Ishikawa (cell line): ENCODE results near the gene CDX1.

Experiments used
- CEBPB ChIP-seq: IDR thresholded peaks from 2 replicates; pipeline ENCODE4 v1.6.1; 2012
- CREB1 ChIP-seq: IDR thresholded peaks from 2 replicates; pipeline ENCODE4 v1.6.1; 2012; ENCODE audit warnings: low read depth
- EGR1 ChIP-seq: IDR thresholded peaks from 2 replicates; pipeline ENCODE4 v1.6.1; 2012
- EP300 ChIP-seq: IDR thresholded peaks from 2 replicates; pipeline ENCODE4 v1.6.1; 2012; ENCODE audit warnings: borderline replicate concordance
- FOXM1 ChIP-seq: IDR thresholded peaks from 2 replicates; pipeline ENCODE4 v1.6.1; 2012; ENCODE audit warnings: low read depth, borderline replicate concordance
- MAX ChIP-seq: IDR thresholded peaks from 2 replicates; pipeline ENCODE4 v1.6.1; 2012
- NFIC ChIP-seq: IDR thresholded peaks from 2 replicates; pipeline ENCODE4 v1.6.1; 2012
- RAD21 ChIP-seq: IDR thresholded peaks from 2 replicates; pipeline ENCODE4 v1.6.1; 2012; ENCODE audit warnings: low read depth
- REST ChIP-seq: IDR thresholded peaks from 2 replicates; pipeline ENCODE4 v1.6.1; 2012; ENCODE audit warnings: low read depth, mild to moderate bottlenecking
- TAF1 ChIP-seq: IDR thresholded peaks from 2 replicates; pipeline ENCODE4 v1.6.1; 2012; ENCODE audit warnings: low read depth, mild to moderate bottlenecking
- TCF12 ChIP-seq: IDR thresholded peaks from 2 replicates; pipeline ENCODE4 v1.6.1; 2012; ENCODE audit warnings: low read depth
- TEAD4 ChIP-seq: IDR thresholded peaks from 2 replicates; pipeline ENCODE4 v1.6.1; 2012
- USF1 ChIP-seq: IDR thresholded peaks from 2 replicates; pipeline ENCODE4 v1.6.1; 2012
- YY1 ChIP-seq: IDR thresholded peaks from 2 replicates; pipeline ENCODE4 v1.6.1; 2012; ENCODE audit warnings: low read depth
- ZBTB7A ChIP-seq: IDR thresholded peaks from 2 replicates; pipeline ENCODE4 v1.6.1; 2012; ENCODE audit warnings: low read depth

CDX1 gene

GRCh38 chr5:150176745-150177477 lies 10.3 kb downstream of the CDX1 start:
- TF ChIP-seq RAD21 = no peak
- TF ChIP-seq TAF1 = no peak
- no peak for TF ChIP-seq CEBPB
- no peak for TF ChIP-seq FOXM1
- no peak for TF ChIP-seq CREB1
- no peak for TF ChIP-seq EGR1
- TF ChIP-seq TEAD4 = no peak
- no peak for TF ChIP-seq USF1
- no peak for TF ChIP-seq MAX
- no peak for TF ChIP-seq NFIC
- no peak for TF ChIP-seq EP300
- TF ChIP-seq REST = no peak
- TF ChIP-seq TCF12 = no peak
- no peak for TF ChIP-seq YY1
- TF ChIP-seq ZBTB7A = no peak

GRCh38 chr5:150177721-150178120 lies 11.1 kb downstream of the CDX1 start:
- no peak for TF ChIP-seq REST
- TF ChIP-seq TEAD4 = no peak
- TF ChIP-seq CEBPB = no peak
- TF ChIP-seq CREB1 = no peak
- no peak for TF ChIP-seq EGR1
- TF ChIP-seq NFIC = no peak
- TF ChIP-seq TAF1 = no peak
- TF ChIP-seq FOXM1 = no peak
- no peak for TF ChIP-seq TCF12
- TF ChIP-seq MAX = no peak
- no peak for TF ChIP-seq USF1
- no peak for TF ChIP-seq ZBTB7A
- TF ChIP-seq EP300 = no peak

- TF ChIP-seq NFIC = no peak
- no peak for TF ChIP-seq TAF1
- no peak for TF ChIP-seq MAX
- TF ChIP-seq EP300 = no peak
- TF ChIP-seq CEBPB = no peak
- no peak for TF ChIP-seq EGR1
- no peak for TF ChIP-seq CREB1
- TF ChIP-seq YY1 = no peak
- TF ChIP-seq RAD21 = no peak
- TF ChIP-seq TEAD4 = no peak
- TF ChIP-seq USF1 = no peak
- TF ChIP-seq REST = no peak
- no peak for TF ChIP-seq TCF12
- TF ChIP-seq ZBTB7A = no peak
- no peak for TF ChIP-seq FOXM1
Observed at GRCh38 chr5:150178262-150178661, 11.7 kb downstream of the CDX1 start.
